GM12873 (cell line): Measurements from ENCODE around the gene MAGI1.

Source experiments
- CTCF ChIP-seq: IDR thresholded peaks from 2 replicates; pipeline ENCODE4 v1.5.1; 2012; ENCODE audit warnings: low read depth, mild to moderate bottlenecking, moderate library complexity, low read length, control low read depth; ENCODE audit not compliant: insufficient read depth; ENCODE audit errors: missing control alignments

MAGI1 gene

DNA sequence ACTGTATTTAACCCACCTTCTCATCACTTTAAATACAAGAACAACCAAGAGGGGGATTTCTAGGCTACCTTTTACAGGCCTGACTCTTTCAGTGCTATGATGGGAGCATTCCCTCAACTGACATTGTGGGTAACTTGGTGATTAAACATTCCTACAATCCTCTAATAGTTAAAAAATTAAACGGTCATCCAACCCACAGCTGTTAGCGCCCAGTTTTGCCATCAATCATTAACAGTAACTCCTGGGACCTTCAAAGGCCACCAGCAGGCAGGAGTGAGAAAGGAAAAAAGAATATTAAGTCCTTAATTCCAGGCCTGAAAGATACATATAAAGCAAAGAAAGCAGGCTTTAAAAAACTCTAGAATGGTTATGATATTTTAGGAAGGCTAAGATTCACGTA lies 512.1 kb downstream of the MAGI1 start:
- TF ChIP-seq CTCF = no peak

- no peak for TF ChIP-seq CTCF
These were observed 514.1 kb downstream of the MAGI1 start for GRCh38 chr3:65524584-65524983.

- TF ChIP-seq CTCF = no peak
These were observed 514.8 kb downstream of the MAGI1 start for GRCh38 chr3:65523878-65524277.

- TF ChIP-seq CTCF = no peak
These were observed 517.7 kb downstream of the MAGI1 start for GRCh38 chr3:65521032-65521431.

- TF ChIP-seq CTCF = no peak
These were observed 521.7 kb downstream of the MAGI1 start for GRCh38 chr3:65516998-65517397.

GRCh38 chr3:65508750-65509422 lies 529.8 kb downstream of the MAGI1 start:
- no peak for TF ChIP-seq CTCF

- no peak for TF ChIP-seq CTCF
These were observed 531.3 kb downstream of the MAGI1 start for GRCh38 chr3:65507437-65507836.
